HEK293 (cell line): Measurements from ENCODE around the gene ZNF606.

Experiments used
- RBAK ChIP-seq: fragments of 450-650 bp; formaldehyde crosslinking; IDR thresholded peaks from 2 replicates; pipeline ENCODE4 v1.5.1; 2016; ENCODE audit warnings: missing biosample characterization, missing genetic modification characterization
- YY1 ChIP-seq: fragments of 450-650 bp; formaldehyde crosslinking; IDR thresholded peaks from 2 replicates; pipeline ENCODE4 v1.5.1; 2018; ENCODE audit warnings: missing biosample characterization, missing genetic modification characterization
- ZNF48 ChIP-seq: fragments of 450-650 bp; formaldehyde crosslinking; IDR thresholded peaks from 2 replicates; pipeline ENCODE4 v1.5.1; 2016; ENCODE audit warnings: missing biosample characterization, missing genetic modification characterization
- ZNF549 ChIP-seq: fragments of 450-650 bp; IDR thresholded peaks from 2 replicates; pipeline ENCODE4 v1.5.1; 2018; ENCODE audit warnings: missing biosample characterization, missing genetic modification characterization, mild to moderate bottlenecking, inconsistent platforms, moderate library complexity
- ZNF843 ChIP-seq: fragments of 450-650 bp; formaldehyde crosslinking; IDR thresholded peaks from 2 replicates; pipeline ENCODE4 v1.5.1; 2016; ENCODE audit warnings: missing biosample characterization, missing genetic modification characterization
- ZSCAN30 ChIP-seq: fragments of 450-650 bp; IDR thresholded peaks from 2 replicates; pipeline ENCODE4 v1.5.1; 2018; ENCODE audit warnings: missing biosample characterization, mild to moderate bottlenecking, missing genetic modification characterization, moderate library complexity
- TF ChIP-seq, protein P1 (sequence below): fragments of 450-650 bp; formaldehyde crosslinking; IDR thresholded peaks from 2 replicates; pipeline ENCODE4 v1.5.1; 2016; ENCODE audit warnings: missing biosample characterization, missing genetic modification characterization
- TF ChIP-seq, protein P2 (sequence below): fragments of 450-650 bp; formaldehyde crosslinking; IDR thresholded peaks from 2 replicates; pipeline ENCODE4 v1.5.1; 2016; ENCODE audit warnings: missing biosample characterization, missing genetic modification characterization, borderline replicate concordance

DNA sequence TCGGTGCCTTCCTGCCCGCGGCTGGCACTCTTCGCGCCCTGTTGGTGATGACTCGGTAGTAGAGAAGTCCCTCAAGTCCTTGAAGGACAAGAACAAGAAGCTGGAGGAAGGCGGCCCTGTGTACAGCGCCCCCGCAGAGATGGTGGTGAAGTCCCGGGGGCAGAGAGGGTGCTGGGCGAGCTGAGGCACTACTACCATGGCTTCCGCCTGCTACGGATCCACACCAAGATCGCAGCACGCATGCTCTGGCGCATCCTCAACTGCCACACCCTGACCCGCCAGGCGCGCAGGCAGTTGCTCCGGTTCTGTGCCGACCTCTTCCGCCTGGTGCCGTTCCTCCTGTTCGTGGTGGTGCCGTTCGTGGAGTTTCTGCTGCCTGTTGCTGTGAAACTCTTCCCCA lies 42.3 kb upstream of the ZNF606 start:
- no peak for TF ChIP-seq RBAK (tag by site-specific recombination)
- TF ChIP-seq YY1 (tag by site-specific recombination): no peak
- no peak for TF ChIP-seq ZSCAN30 (tag by site-specific recombination)
- TF ChIP-seq, protein P1, sequence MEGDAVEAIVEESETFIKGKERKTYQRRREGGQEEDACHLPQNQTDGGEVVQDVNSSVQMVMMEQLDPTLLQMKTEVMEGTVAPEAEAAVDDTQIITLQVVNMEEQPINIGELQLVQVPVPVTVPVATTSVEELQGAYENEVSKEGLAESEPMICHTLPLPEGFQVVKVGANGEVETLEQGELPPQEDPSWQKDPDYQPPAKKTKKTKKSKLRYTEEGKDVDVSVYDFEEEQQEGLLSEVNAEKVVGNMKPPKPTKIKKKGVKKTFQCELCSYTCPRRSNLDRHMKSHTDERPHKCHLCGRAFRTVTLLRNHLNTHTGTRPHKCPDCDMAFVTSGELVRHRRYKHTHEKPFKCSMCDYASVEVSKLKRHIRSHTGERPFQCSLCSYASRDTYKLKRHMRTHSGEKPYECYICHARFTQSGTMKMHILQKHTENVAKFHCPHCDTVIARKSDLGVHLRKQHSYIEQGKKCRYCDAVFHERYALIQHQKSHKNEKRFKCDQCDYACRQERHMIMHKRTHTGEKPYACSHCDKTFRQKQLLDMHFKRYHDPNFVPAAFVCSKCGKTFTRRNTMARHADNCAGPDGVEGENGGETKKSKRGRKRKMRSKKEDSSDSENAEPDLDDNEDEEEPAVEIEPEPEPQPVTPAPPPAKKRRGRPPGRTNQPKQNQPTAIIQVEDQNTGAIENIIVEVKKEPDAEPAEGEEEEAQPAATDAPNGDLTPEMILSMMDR (tag by site-specific recombination): no peak
- no peak for TF ChIP-seq ZNF48 (tag by site-specific recombination)
- TF ChIP-seq ZNF549: no peak
- TF ChIP-seq, protein P2, sequence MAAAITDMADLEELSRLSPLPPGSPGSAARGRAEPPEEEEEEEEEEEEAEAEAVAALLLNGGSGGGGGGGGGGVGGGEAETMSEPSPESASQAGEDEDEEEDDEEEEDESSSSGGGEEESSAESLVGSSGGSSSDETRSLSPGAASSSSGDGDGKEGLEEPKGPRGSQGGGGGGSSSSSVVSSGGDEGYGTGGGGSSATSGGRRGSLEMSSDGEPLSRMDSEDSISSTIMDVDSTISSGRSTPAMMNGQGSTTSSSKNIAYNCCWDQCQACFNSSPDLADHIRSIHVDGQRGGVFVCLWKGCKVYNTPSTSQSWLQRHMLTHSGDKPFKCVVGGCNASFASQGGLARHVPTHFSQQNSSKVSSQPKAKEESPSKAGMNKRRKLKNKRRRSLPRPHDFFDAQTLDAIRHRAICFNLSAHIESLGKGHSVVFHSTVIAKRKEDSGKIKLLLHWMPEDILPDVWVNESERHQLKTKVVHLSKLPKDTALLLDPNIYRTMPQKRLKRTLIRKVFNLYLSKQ (tag by site-specific recombination): no peak
- no peak for TF ChIP-seq ZNF843
